Eye (tissue), 1 donor: Measurements from ENCODE around the gene ZNRF2.
"Not testable (repeated sequence)": the region's sequence is repeated elsewhere in the genome, so short reads cannot be mapped to it uniquely, and the experiment has no call there.

Experiments
- DNase-seq: peaks from one replicate; pipeline ENCODE4 v3.0.0-alpha.2; 2015

Gene ZNRF2

DNA sequence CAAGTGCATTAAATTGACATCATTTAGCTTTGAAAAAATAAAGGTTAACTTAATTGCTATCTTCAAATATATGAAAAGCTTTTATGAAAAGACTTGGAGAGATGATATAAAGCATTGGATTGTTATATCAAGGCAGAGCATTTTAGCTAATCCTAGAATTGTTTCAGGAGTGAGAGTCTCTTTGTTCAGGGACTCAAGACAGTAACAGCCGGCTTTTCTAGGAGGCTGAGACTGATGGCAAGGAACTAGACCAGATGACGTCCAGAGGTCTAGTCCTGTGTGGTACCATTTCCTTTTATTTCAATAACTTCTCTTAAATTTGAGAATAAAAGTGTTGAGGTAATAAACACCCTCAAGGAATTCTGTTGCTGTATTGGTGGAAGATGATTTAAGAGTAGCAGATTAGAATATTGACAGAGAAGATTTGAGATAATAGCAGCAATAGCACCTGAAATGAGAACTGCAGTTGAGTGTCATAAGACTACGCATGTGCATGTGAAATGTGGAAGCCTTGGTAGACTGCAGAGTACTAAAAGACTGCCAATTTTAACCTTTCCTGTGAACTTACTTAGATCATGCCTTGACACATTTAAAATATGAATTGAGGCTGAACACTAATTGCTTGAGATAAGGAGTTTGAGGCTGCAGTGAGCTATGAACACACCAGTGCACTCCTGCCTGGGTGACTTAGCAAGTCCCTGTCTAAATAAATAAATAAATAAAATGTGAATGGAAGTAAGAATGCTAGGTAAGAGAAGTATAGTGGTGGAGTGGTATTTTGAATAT lies 79.6 kb downstream of the ZNRF2 start:
- no peak for DNase-seq

DNA sequence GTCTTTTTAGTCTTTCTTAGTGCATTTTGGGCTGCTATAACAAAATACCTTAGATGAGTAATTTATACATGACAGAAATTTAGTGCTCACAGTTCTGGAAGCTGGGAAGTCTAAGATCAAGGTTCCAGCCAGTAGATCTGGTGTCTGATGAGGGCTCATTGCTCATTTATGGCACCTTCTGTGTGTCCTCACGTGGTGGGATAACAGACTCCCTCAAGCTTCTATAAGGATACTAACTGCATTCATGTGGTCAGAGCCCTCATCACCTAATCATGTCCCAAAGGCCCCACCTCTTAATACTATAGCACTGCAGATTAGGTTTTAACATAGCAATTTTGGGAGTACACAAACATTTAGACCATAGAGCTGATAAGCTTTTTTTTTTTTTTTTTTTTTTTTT lies 80.4 kb downstream of the ZNRF2 start:
- no peak for DNase-seq

DNA sequence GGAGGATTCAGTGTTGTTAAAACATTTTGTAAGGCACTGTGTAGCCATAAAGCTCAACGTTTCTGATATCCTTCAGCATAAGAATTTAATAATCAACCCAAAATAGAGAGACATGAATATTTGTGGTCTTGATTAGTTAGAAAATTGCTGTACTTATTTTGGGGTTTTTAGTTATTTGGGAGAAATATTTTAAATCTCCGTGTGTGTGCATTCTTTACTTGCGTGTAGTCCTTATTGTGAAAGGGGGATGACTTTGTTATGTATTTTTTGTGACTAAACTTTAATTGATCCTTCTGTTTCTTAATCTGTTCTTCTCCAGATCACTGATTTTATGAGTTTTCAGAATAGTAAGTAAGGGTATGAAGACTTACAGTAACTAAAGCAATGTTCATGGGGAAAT lies 81.2 kb downstream of the ZNRF2 start:
- no peak for DNase-seq

- DNase-seq, result no peak
Observed at GRCh38 chr7:30366606-30367005, 82.2 kb downstream of the ZNRF2 start.

DNA sequence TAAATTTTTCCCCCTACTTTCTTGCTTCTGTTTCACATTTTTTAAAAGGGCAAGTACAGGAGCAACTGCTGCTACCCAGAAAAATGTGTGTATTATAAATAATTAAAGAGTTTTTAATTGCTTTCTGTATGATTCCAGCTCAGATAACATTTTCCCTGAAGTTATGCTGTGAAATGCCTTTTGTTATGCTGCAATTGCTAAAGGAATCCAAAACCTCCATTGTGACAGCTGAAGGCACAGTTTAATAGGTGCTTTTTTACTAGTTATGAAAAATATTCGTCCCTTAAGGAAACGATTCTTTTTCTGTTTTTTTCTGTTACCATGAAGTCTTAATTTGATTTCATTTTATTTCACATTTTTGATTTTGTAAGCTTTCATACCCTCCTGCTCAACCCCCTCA lies 83.2 kb downstream of the ZNRF2 start:
- DNase-seq, result no peak

GRCh38 chr7:30369879-30370278 lies 85.5 kb downstream of the ZNRF2 start:
- DNase-seq, result no peak

DNA sequence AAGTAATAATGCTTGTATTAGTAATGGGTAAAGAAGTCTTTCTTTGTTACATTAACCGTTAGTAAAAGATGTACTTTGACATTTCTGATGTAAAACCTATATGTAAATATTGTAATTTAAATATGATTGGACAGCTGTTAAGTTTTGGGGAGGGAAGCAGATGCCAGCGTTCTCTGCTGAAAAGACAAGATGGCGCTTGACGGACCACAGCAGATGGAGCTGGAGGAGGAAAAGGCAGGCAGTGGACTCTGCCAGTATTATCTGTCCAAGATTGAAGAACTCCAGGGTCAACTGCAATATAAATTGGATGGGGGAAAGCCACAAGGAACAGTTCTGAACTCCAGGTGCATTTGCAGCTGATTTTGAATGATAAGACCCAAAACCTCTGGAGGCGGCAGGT lies 86.9 kb downstream of the ZNRF2 start:
- DNase-seq, result no peak

- DNase-seq, result no peak
Observed at GRCh38 chr7:30378275-30378674, 93.9 kb downstream of the ZNRF2 start.

- DNase-seq, result no peak
Observed at GRCh38 chr7:30379131-30379530, 94.7 kb downstream of the ZNRF2 start.

DNA sequence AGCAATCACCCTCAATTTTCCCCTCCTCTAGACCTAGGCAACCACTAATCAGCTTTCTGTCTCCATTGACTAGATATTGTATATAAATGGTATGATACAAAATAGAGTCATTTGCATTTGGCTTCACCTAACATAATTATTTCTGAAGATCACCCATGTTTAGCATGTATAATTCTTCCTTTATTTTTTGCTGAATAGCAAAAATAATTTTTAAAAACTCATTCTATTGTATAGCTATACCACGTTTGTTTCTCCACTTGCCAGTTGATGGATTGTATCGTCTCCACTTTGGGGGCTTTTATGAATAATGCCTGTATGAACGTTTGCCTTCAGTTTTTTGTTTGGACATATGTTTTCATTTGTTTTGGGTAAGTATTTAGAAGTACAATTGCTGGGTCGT lies 95.3 kb downstream of the ZNRF2 start:
- no peak for DNase-seq

GRCh38 chr7:30380294-30380693 lies 95.9 kb downstream of the ZNRF2 start:
- DNase-seq, result no peak

DNA sequence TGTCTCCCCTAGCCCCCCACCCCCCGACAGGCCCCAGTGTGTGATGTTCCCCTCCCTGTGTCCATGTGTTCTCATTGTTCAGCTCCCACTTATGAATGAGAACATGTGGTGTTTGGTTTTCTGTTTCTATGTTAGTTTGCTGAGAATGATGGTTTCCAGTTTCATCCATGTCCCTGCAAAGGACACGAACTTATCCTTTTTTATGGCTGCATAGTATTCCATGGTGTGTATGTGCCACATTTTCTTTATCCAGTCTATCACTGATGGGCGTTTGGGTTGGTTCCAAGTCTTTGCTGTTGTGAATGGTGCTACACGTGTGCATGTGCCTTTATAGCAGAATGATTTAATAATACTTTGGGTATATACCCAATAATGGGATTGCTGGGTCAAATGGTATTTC lies 96.4 kb downstream of the ZNRF2 start:
- not testable (repeated sequence) for DNase-seq

DNA sequence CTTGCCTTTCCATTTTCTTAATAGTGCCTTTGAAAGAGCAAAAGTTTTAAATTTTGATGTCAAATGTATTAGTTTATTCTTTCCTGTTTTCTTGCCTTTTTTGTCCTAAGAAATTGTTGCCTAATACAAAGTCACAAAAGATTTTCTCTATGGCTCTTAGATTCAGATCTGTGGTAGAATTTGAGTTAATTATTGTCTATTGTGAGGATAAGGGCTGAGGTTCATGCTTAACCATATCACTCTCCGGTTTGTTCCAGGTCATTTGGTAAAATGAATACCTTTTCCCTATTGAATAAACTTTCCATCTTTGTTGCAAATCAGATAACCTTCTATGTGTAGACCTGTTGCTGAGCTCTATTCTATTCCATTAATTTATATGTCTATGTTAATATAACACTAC lies 98.2 kb downstream of the ZNRF2 start:
- DNase-seq, result no peak

GRCh38 chr7:30389791-30390190 lies 105.4 kb downstream of the ZNRF2 start:
- DNase-seq, result no peak

DNA sequence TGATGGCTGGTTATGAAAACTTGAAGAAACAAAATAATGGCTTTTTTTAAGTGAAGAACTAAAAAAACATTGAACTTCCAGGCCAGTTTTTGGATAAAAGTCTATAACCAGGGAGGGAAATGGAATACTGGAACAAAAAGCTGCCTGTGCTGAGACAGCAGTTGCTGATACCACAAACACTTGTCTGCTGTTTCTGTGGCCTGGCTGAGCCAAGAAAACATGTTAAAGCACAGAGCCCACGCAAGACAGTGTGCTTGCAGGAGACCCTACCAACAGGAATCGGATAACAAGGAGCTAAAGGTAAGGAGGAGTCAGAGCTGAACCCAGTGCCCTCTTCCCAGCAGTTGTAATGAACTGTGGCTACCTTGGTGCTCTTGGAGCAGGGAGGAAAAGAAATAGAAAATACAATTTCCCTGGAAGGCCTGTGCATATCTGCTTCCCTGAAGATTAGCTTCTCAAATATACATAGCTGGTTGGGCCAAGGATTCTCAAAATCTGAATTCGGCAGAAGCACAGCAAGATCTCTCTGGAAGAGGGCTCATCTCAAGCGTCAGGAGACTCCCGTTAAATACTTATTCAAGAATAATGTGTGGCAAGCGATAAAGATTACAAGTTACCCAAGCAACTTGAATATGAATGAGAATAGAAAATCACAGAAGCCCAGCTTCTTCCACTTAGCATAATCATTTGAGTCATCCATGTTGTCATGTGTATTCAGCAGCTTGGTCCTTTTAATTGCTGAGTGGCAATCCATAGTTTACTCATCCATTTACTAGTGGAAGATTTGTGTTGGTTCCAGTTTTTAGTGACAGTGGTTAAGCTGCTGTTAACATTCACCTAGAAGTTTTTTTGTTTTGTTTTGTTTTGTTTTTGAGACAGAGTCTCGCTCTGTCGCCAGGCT lies 106.6 kb downstream of the ZNRF2 start:
- no peak for DNase-seq

DNA sequence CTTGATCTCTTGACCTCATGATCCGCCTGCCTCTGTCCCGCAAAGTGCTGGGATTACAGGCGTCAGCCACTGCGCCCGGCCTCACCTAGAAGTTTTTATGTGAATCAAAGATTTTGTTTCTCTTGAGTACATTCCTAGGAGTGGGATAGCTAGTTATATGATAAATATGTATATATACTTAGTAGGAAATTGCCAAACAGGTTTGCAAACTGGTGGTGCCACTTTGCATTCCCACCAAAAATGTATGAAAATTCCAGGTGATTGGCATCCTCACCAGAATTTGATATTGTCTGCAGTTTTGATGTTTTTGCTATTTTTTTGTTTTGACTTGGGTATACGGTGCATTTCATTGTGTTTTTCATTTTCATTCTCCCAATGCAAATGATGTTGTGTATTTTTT lies 107.4 kb downstream of the ZNRF2 start:
- DNase-seq, result no peak

DNA sequence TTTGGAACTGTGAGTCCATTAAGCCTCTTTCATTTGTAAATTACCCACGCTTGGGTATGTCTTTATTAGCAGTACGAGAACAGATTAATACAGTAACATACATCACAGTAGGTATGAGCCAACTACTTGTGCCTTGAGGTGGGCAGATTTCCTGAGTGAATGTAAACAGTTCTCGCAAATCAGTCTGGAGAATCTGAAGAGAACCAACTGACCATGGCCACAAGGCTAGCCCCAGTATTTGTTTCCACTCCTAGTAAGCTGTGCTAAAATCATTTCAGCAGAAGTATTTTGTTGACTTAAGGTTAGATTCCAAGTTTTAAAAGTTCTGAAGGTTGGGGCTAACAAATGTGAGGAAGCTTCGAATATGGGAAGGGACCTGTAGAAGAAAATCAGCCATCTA lies 111.3 kb downstream of the ZNRF2 start:
- DNase-seq, result no peak

GRCh38 chr7:30396389-30396788 lies 112.0 kb downstream of the ZNRF2 start:
- DNase-seq, result no peak

DNA sequence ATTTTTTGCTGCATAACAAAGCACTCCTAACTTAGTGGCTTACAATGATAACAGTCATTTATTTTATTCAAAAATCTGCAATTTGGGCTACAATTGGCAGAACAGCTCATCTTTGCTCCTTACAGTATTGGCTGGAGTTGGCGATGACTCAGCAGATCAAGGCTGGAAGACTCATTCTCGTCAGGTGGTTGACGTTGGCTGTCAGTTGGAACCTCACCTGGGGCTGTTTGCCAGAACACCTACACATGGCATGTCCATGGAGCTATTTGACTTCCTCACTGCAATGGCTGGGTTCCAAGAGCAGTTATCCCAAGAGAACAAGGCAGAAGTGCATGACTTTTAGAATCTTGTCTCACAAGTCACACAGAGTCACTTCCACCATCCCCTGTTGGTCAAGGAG lies 119.1 kb downstream of the ZNRF2 start:
- no peak for DNase-seq

DNA sequence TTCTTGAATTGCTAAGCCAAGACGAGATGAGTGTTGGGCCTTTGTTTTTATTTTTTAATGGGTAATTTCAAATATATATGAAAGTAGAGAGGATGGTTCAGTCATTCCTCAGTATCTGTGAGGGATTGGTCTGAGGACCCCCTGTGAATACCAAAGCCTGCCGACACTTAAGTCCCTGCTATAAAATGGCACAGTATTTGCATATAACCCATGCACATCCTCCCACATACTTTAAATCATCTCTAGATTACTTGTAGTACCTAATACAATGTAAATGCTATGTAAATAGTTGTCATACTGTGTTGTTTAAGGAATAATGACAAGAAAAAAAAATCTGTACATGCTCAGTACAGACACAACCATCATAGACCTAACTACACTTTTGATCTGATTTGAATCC lies 120.8 kb downstream of the ZNRF2 start:
- DNase-seq, result no peak

DNA sequence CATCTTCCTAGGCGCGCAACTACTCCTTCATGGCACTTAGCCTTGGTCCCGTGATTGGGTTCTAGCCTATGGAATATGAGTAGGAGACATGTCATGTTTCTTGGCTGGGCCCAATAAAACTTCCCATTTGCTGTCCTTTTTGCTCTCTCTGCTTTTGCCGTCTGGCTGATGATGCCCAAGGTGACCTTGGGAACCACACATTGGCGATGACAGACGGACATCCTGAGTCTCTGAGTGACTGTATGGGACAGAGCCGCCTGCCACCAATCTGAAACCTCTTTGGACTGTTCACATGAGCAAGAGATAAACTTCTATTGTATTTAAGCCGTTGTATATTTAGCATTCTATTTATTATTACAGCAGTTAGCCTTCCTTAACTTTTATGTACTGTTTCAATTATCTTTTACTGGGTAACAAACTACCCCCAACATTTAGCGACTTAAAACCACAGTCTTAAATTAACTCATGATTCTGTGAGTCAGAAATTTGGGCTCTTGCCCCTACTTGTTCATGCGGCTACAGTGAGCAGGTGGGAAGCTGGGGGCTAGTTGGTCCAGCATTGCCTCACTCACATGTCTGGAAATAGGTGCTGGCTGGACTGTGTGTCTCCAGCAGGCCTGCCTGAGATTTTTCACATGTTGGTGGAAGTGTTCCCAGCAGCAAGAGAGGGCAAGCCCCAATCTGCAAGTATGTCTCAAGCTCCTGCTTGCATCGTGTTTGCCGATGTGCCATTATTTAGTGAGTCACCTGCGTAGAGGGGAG lies 122.4 kb downstream of the ZNRF2 start:
- DNase-seq, result no peak

GRCh38 chr7:30411173-30411572 lies 126.8 kb downstream of the ZNRF2 start:
- no peak for DNase-seq

- no peak for DNase-seq
Observed at GRCh38 chr7:30411897-30412296, 127.5 kb downstream of the ZNRF2 start.
